DMS153 (cell line): ENCODE data around the gene STYXL2.

Experiments used
- DNase-seq: peaks from one replicate; lab custom pipeline; 2025; lab: John Stamatoyannopoulos, UW

STYXL2 gene

GRCh38 chr1:167110586-167110985 lies 16.7 kb downstream of the STYXL2 start:
- DNase-seq: no peak

GRCh38 chr1:167111868-167112709 lies 18.2 kb downstream of the STYXL2 start:
- DNase-seq: no peak

- no peak for DNase-seq
These were observed 20.9 kb downstream of the STYXL2 start for GRCh38 chr1:167114725-167115124.

- DNase-seq: no peak
These were observed 21.8 kb downstream of the STYXL2 start for GRCh38 chr1:167115655-167116054.

- DNase-seq: no peak
These were observed 22.3 kb downstream of the STYXL2 start for GRCh38 chr1:167116174-167116573.

- DNase-seq: no peak
These were observed 23.4 kb downstream of the STYXL2 start for GRCh38 chr1:167117225-167117624.

GRCh38 chr1:167118188-167118587 lies 24.3 kb downstream of the STYXL2 start:
- DNase-seq: no peak

GRCh38 chr1:167119696-167120095 lies 25.8 kb downstream of the STYXL2 start:
- no peak for DNase-seq

- DNase-seq: no peak
These were observed 27.0 kb downstream of the STYXL2 start for GRCh38 chr1:167120899-167121298.

GRCh38 chr1:167121375-167122120 lies 27.7 kb downstream of the STYXL2 start:
- peak; percentile 51 for DNase-seq

GRCh38 chr1:167122121-167122480 lies 28.2 kb downstream of the STYXL2 start:
- no peak for DNase-seq

- no peak for DNase-seq
These were observed 28.7 kb downstream of the STYXL2 start for GRCh38 chr1:167122568-167122967.

- DNase-seq: no peak
These were observed 32.4 kb downstream of the STYXL2 start for GRCh38 chr1:167126317-167126716.

- no peak for DNase-seq
These were observed 32.9 kb downstream of the STYXL2 start for GRCh38 chr1:167126811-167127210.

- no peak for DNase-seq
These were observed 33.4 kb downstream of the STYXL2 start for GRCh38 chr1:167127236-167127635.

GRCh38 chr1:167127661-167128060 lies 33.8 kb downstream of the STYXL2 start:
- no peak for DNase-seq

GRCh38 chr1:167128261-167129227 lies 34.7 kb downstream of the STYXL2 start:
- DNase-seq: peak; percentile 9

- no peak for DNase-seq
These were observed 37.1 kb downstream of the STYXL2 start for GRCh38 chr1:167130829-167131510.

GRCh38 chr1:167132301-167133010 lies 38.6 kb downstream of the STYXL2 start:
- no peak for DNase-seq

GRCh38 chr1:167135281-167135840 lies 41.5 kb downstream of the STYXL2 start:
- no peak for DNase-seq

GRCh38 chr1:167136191-167136614 lies 42.3 kb downstream of the STYXL2 start:
- no peak for DNase-seq
